HG02852 (cell line): ENCODE measurements around the gene POSTN.
"Not testable (repeated sequence)": the region's sequence is repeated elsewhere in the genome, so short reads cannot be mapped to it uniquely, and the experiment has no call there.

ENCODE experiments used
- ATAC-seq: cut with Tn5 transposase; IDR thresholded peaks from one replicate; pipeline ENCODE4 v1.9.1; 2021; ENCODE audit warnings: mild to moderate bottlenecking, moderate library complexity; ENCODE audit not compliant: unreplicated experiment

Gene POSTN

GRCh38 chr13:37596805-37597204 is 1.8 kb downstream of the POSTN start:
- no peak for ATAC-seq

GRCh38 chr13:37595162-37595561 is 3.4 kb downstream of the POSTN start:
- no peak for ATAC-seq

- no peak for ATAC-seq
Observed at GRCh38 chr13:37594550-37594949, 4.0 kb downstream of the POSTN start.

- not testable (repeated sequence) for ATAC-seq
Observed at GRCh38 chr13:37589381-37589780, 9.2 kb downstream of the POSTN start.

GRCh38 chr13:37587236-37587635 is 11.3 kb downstream of the POSTN start:
- ATAC-seq, result no peak

GRCh38 chr13:37586164-37586563 is 12.4 kb downstream of the POSTN start:
- ATAC-seq, result no peak

- ATAC-seq, result no peak
Observed at GRCh38 chr13:37585541-37585940, 13.0 kb downstream of the POSTN start.

GRCh38 chr13:37576601-37577000 is 22.0 kb downstream of the POSTN start:
- no peak for ATAC-seq

GRCh38 chr13:37565425-37565824 is 33.1 kb downstream of the POSTN start:
- ATAC-seq, result no peak

GRCh38 chr13:37561031-37561430 is 37.5 kb downstream of the POSTN start:
- ATAC-seq, result no peak

- ATAC-seq, result no peak
Observed at GRCh38 chr13:37560526-37560925, 38.0 kb downstream of the POSTN start.

- not testable (repeated sequence) for ATAC-seq
Observed at GRCh38 chr13:37558766-37559165, 39.8 kb downstream of the POSTN start.

- ATAC-seq, result no peak
Observed at GRCh38 chr13:37546087-37546486, 52.5 kb downstream of the POSTN start.

- no peak for ATAC-seq
Observed at GRCh38 chr13:37544995-37545394, 53.6 kb downstream of the POSTN start.

- no peak for ATAC-seq
Observed at GRCh38 chr13:37539976-37540605, 58.5 kb downstream of the POSTN start.

GRCh38 chr13:37539170-37539569 is 59.4 kb downstream of the POSTN start:
- ATAC-seq, result no peak

GRCh38 chr13:37535501-37535900 is 63.1 kb downstream of the POSTN start:
- ATAC-seq, result no peak

GRCh38 chr13:37534676-37535075 is 63.9 kb downstream of the POSTN start:
- no peak for ATAC-seq

GRCh38 chr13:37534181-37534580 is 64.4 kb downstream of the POSTN start:
- no peak for ATAC-seq

GRCh38 chr13:37531049-37531448 is 67.5 kb downstream of the POSTN start:
- ATAC-seq, result no peak

GRCh38 chr13:37529751-37530385 is 68.7 kb downstream of the POSTN start:
- ATAC-seq, result no peak

- no peak for ATAC-seq
Observed at GRCh38 chr13:37526710-37527473, 71.7 kb downstream of the POSTN start.
